Cortex of kidney (tissue), 1 donor: ENCODE results near the gene PITPNM1.
"Not testable (repeated sequence)": the region's sequence is repeated elsewhere in the genome, so short reads cannot be mapped to it uniquely, and the experiment has no call there.

Experiments
- DNase-seq: peaks from one replicate; lab custom pipeline; 2025; lab: John Stamatoyannopoulos, UW

PITPNM1 gene

GRCh38 chr11:67466367-67466766, 38.8 kb downstream of the PITPNM1 start:
- no peak for DNase-seq

GRCh38 chr11:67465530-67465929, 39.6 kb downstream of the PITPNM1 start:
- not testable (repeated sequence) for DNase-seq

GRCh38 chr11:67465189-67465510, 40.0 kb downstream of the PITPNM1 start:
- DNase-seq, result no peak

- DNase-seq, result no peak
Measured at GRCh38 chr11:67464411-67465188, 40.6 kb downstream of the PITPNM1 start.

- no peak for DNase-seq
Measured at GRCh38 chr11:67463680-67464410, 41.3 kb downstream of the PITPNM1 start.

- no peak for DNase-seq
Measured at GRCh38 chr11:67463186-67463585, 42.0 kb downstream of the PITPNM1 start.

- DNase-seq, result no peak
Measured at GRCh38 chr11:67458266-67458665, 46.9 kb downstream of the PITPNM1 start.

GRCh38 chr11:67457453-67457852, 47.7 kb downstream of the PITPNM1 start:
- no peak for DNase-seq

GRCh38 chr11:67456068-67456705, 49.0 kb downstream of the PITPNM1 start:
- no peak for DNase-seq

- no peak for DNase-seq
Measured at GRCh38 chr11:67455054-67455453, 50.1 kb downstream of the PITPNM1 start, which contains the start of gene CABP4. TSS of gene CABP4 (plus strand) at chr11:67455354. CDS start at chr11:67455424, 70 bp downstream.

GRCh38 chr11:67453816-67454732, 51.1 kb downstream of the PITPNM1 start:
- DNase-seq, result no peak

GRCh38 chr11:67452141-67452952, 52.8 kb downstream of the PITPNM1 start, which contains the start of gene GPR152:
TSS of gene GPR152 (minus strand) at chr11:67452729. CDS start at chr11:67452724, 5 bp downstream.
- no peak for DNase-seq

- DNase-seq, result no peak
Measured at GRCh38 chr11:67451658-67451976, 53.5 kb downstream of the PITPNM1 start.

- DNase-seq, result no peak
Measured at GRCh38 chr11:67450796-67451657, 54.1 kb downstream of the PITPNM1 start.

- no peak for DNase-seq
Measured at GRCh38 chr11:67449116-67449844, 55.9 kb downstream of the PITPNM1 start.

- no peak for DNase-seq
Measured at GRCh38 chr11:67448220-67448609, 56.9 kb downstream of the PITPNM1 start.

GRCh38 chr11:67445515-67445914, 59.6 kb downstream of the PITPNM1 start:
- no peak for DNase-seq

- no peak for DNase-seq
Measured at GRCh38 chr11:67442504-67443404, 62.4 kb downstream of the PITPNM1 start.
